Aorta (tissue), 5 donors: ENCODE data around the gene PSME1. TPM values are rescaled to one million over a fixed set of nuclear protein-coding genes. Genes with fewer than 3 reads are reported as not detected.

Source experiments
- ATAC-seq: fragments of 200-7000 bp; cut with Tn5 transposase; one replicate; pipeline ENCODE4 v1.9.1; 2022; ENCODE audit warnings: moderate library complexity; ENCODE audit not compliant: low FRiP score
- DNase-seq, 2 donors: peaks; one replicate each; pipeline ENCODE4 v3.0.0-alpha.2; 2020
- H3K27ac ChIP-seq, 2 donors: one replicate each; pipeline ENCODE4 v1.5.1; 2013; ENCODE audit warnings: low read length in 2 of 2, mild to moderate bottlenecking in 2 of 2, moderate library complexity in 2 of 2, control low read depth in 1 of 2, inconsistent platforms in 1 of 2, low read depth in 1 of 2
- H3K27me3 ChIP-seq, 2 donors: one replicate each; pipeline ENCODE4 v1.6.1; 2013; ENCODE audit warnings: control low read depth in 1 of 2, low read length in 1 of 2, mild to moderate bottlenecking in 1 of 2, moderate library complexity in 1 of 2; ENCODE audit not compliant: insufficient read depth in 2 of 2, control insufficient read depth in 1 of 2
- H3K36me3 ChIP-seq, 2 donors: one replicate each; pipeline ENCODE4 v1.6.1; 2013; ENCODE audit warnings: control low read depth in 1 of 2, low read length in 1 of 2, mild to moderate bottlenecking in 1 of 2; ENCODE audit not compliant: insufficient read depth in 2 of 2, control insufficient read depth in 1 of 2
- H3K4me1 ChIP-seq, 2 donors: one replicate each; pipeline ENCODE4 v1.6.1; 2013; ENCODE audit warnings: low read length in 2 of 2, control low read depth in 1 of 2, mild to moderate bottlenecking in 1 of 2, moderate library complexity in 1 of 2; ENCODE audit not compliant: insufficient read depth in 2 of 2, control insufficient read depth in 1 of 2
- H3K4me3 ChIP-seq, 2 donors: one replicate each; pipeline ENCODE4 v1.5.1; 2013; ENCODE audit warnings: low read length in 2 of 2, control low read depth in 1 of 2, mild to moderate bottlenecking in 1 of 2
- H3K9me3 ChIP-seq: one replicate; pipeline ENCODE4 v1.6.1; 2013; ENCODE audit warnings: mild to moderate bottlenecking, low read length; ENCODE audit not compliant: control insufficient read depth
- WGBS, 2 donors: extraction: QIAGEN DNeasy Blood & Tissue Kit; methylation state at CpG; one replicate each; pipeline ENCODE4 v1.1.7; 2013; 5-methylcytosine and 5-hydroxymethylcytosine counted together
- intact Hi-C, 2 donors: fragments of 100-400 bp; cut with DNase I; formaldehyde crosslinking; loops; one replicate each; pipeline versions ENCODE4 v1.14.2 to v1.15.0; 2022
- polyA plus RNA-seq, 2 donors: library from polyadenylated mRNA; stranded (reverse); fragments of 200-250 nt; gene quantifications; one replicate each; pipeline ENCODE4 v1.2.3, GENCODE V29; 2013
- total RNA-seq, 2 donors: library from RNA; stranded (reverse); fragmentation: NEBNext Ultra II Directional; extraction: Animal tissue kit (Norgen Biotek cat#: 25700); gene quantifications; one replicate each; pipeline ENCODE4 v1.2.1, GENCODE V29; 2021
- donor health status: healthy with polysubstance abuse.
- donor health status: Bipolar disorder and iron deficiency.
- donor health status: DM: no; HTN: no; CAD: no.
- donor health status: DM: no; HTN: no; CAD: no.
- donor health status: DM: yes; HTN: yes; CAD: no.

Gene PSME1
- total and polyA plus RNA-seq, 4 donors, result 112 to 210 (median 166) TPM

DNA sequence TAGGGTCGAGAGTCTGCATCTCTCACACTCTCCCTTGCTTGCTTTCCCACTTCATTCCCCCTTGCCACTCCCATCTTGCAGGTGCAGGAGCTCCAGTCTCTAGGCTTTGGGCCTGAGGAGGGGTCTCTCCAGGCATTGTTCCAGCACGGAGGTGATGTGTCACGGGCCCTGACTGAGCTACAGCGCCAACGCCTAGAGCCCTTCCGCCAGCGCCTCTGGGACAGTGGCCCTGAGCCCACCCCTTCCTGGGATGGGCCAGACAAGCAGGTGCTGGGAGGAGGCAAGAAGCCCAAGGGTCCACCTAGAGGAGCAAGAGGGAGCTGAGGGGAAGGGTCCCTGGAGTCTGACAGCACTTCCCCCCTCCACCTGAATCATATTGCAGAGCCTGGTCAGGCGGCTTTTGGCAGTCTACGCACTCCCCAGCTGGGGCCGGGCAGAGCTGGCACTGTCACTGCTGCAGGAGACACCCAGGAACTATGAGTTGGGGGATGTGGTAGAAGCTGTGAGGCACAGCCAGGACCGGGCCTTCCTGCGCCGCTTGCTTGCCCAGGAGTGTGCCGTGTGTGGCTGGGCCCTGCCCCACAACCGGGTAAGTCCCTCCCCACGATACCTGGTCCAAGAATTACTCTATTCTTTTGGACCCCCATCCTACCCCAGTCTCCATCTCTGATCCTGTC is 15.5 kb downstream of the PSME1 start:
- H3K36me3 ChIP-seq, result peaks cover 5 to 11% of the 10 kb centered on the region in 2 donors
- WGBS, 2 donors, result 92 to 94% methylated on average over 16 of the region's 16 CpGs
- intact Hi-C loops, result no loop called here

DNA sequence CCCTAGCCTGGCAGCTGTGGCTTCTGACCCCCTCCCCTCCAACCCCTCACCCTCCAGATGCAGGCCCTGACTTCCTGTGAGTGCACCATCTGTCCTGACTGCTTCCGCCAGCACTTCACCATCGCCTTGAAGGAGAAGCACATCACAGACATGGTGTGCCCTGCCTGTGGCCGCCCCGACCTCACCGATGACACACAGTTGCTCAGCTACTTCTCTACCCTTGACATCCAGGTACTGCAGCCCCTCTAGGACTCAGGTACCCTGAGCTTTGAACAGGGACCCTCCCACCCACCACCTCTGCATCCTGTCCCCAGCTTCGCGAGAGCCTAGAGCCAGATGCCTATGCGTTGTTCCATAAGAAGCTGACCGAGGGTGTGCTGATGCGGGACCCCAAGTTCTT is 19.1 kb downstream of the PSME1 start:
- no peaks in the 10 kb centered on the region for H3K27me3 ChIP-seq
- H3K4me1 ChIP-seq, result no peaks in the 10 kb centered on the region
- no peak overlapping the region for H3K4me3 ChIP-seq
- H3K27ac ChIP-seq, result no peak overlapping the region
- ATAC-seq, result no peak
- no peaks in the 10 kb centered on the region for H3K9me3 ChIP-seq
- peaks cover 5 to 16% of the 10 kb centered on the region in 2 donors for H3K36me3 ChIP-seq
- DNase-seq, result no peak
- WGBS, 2 donors, result 92 to 94% methylated on average over 10 of the region's 10 CpGs
- intact Hi-C loops, result no loop called here

More for the DNA sequence above, 15.5 kb downstream of the PSME1 start:
- peak in 1 of 2 donors; percentile 68 for DNase-seq
- ATAC-seq, result no peak
- Histone ChIP-seq H3K4me3 (no peak overlapping the region), H3K4me1 (no peaks in the 10 kb centered on the region), H3K27ac (no peak overlapping the region), H3K9me3 (no peaks in the 10 kb centered on the region), H3K27me3 (no peaks in the 10 kb centered on the region)

DNA sequence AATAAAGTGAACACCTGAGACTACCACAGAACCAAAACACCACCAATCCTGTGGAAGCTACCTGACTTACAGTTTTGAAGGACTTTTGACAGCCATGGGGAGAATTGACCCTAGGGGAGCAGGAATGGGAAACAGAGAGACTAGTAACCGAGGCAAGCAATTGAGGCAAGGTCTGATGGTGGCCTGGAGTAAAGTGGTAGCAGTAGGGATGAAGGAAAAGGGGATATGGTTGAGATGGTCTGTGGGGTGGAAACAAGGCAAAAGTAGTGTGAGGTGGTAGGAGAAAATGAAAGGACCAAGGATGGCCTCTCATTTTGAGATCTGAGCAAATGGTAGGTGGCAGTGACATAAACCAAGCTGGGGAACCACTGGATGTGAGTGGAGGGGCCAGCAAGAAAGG is 20.8 kb downstream of the PSME1 start:
- H3K27me3 ChIP-seq, result no peaks in the 10 kb centered on the region
- peaks cover 5 to 14% of the 10 kb centered on the region in 2 donors for H3K36me3 ChIP-seq
- no peak overlapping the region for H3K4me3 ChIP-seq
- 89 to 91% methylated on average over 1 of the region's 1 CpG for WGBS, 2 donors
- no peaks in the 10 kb centered on the region for H3K9me3 ChIP-seq
- ATAC-seq (no peak), DNase-seq (no peak)
- no peaks in the 10 kb centered on the region for H3K4me1 ChIP-seq
- intact Hi-C loops, result no loop called here
- H3K27ac ChIP-seq, result no peak overlapping the region

DNA sequence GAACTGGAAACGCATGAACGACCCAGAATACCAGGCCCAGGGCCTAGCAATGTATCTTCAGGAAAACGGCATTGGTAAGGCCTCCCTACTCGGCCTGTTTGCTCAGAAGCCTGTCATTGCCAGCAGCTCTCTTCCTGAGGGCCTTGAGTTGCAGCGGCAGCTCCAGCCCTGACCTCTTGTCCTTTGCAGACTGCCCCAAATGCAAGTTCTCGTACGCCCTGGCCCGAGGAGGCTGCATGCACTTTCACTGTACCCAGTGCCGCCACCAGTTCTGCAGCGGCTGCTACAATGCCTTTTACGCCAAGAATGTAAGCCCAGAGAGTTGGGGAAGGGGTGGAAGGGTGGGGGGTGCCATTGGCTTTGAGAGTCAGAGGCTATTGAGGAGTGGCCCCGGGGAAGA is 21.3 kb downstream of the PSME1 start:
- ATAC-seq (no peak), DNase-seq (no peak)
- Histone ChIP-seq H3K36me3 (peaks cover 5 to 14% of the 10 kb centered on the region in 2 donors), H3K4me3 (no peak overlapping the region), H3K27ac (no peak overlapping the region), H3K9me3 (no peaks in the 10 kb centered on the region), H3K27me3 (no peaks in the 10 kb centered on the region), H3K4me1 (no peaks in the 10 kb centered on the region)
- WGBS, 2 donors, result 91 to 92% methylated on average over 12 of the region's 12 CpGs
- intact Hi-C loops, result no loop called here

DNA sequence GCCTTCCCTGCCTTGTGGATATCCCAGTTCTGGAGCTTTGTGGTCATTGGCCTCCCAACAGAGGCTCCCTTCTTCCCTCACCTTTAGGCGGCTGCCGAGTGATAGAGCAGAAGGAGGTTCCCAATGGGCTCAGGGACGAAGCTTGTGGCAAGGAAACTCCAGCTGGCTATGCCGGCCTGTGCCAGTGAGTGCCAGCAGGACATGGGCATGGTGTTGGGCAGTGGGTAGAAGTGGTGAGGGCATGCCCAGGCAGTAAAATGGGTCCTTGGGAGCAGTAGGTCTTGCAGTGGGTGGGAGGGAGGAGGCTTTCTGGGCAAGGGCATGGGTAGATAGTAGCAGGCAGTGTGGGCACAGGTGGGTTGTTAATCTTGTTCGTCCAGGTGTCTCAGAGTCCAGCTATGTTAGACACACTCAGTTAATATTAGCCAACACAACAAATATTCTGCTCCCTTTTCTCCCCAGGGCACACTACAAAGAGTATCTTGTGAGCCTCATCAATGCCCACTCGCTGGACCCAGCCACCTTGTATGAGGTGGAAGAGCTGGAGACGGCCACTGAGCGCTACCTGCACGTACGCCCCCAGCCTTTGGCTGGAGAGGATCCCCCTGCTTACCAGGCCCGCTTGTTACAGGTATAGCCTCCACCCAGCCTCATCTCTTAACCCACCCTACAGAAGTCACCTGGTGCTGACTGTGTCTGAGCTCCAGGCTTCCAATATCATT is 23.9 kb downstream of the PSME1 start:
- Histone ChIP-seq H3K4me3 (no peak overlapping the region), H3K36me3 (peaks cover 8 to 14% of the 10 kb centered on the region in 2 donors), H3K27me3 (no peaks in the 10 kb centered on the region), H3K27ac (no peak overlapping the region), H3K4me1 (no peaks in the 10 kb centered on the region), H3K9me3 (no peaks in the 10 kb centered on the region)
- WGBS, 2 donors, result 84 to 87% methylated on average over 11 of the region's 11 CpGs
- ATAC-seq (no peak), DNase-seq (no peak)
- intact Hi-C loops, result loop anchor here in 1 of 2 donors (2.0 to 10.0 kb wide), 2 partner anchors 29 to 45 kb away; partner anchors contain the start of genes DCAF11, IPO4 and NRL

DNA sequence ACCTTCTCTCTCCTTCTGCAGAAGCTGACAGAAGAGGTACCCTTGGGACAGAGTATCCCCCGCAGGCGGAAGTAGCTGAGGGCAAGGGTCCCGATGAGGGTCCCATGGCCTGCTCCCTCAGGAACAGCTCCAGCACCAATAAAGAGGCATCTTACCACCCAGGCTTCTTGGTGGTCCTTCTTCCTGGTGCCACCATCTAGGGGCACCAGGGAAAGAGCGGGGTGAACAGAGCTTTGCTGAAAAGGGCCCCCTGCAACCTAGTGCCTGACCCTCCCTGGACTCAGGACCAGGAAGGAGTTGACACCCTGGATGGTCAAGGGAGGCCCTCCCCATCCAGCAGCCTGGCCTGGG is 24.5 kb downstream of the PSME1 start:
- 85 to 90% methylated on average over 4 of the region's 4 CpGs for WGBS, 2 donors
- Histone ChIP-seq H3K36me3 (peaks cover 10 to 13% of the 10 kb centered on the region in 2 donors), H3K4me3 (no peak overlapping the region), H3K4me1 (no peaks in the 10 kb centered on the region), H3K9me3 (no peaks in the 10 kb centered on the region), H3K27ac (peak overlapping the region in 1 of 2 donors; percentile 10), H3K27me3 (no peaks in the 10 kb centered on the region)
- intact Hi-C loops, result loop anchor here in 1 of 2 donors (2.0 to 10.0 kb wide), 2 partner anchors 28 to 46 kb away; partner anchors contain the start of genes DCAF11, IPO4 and NRL
- DNase-seq (no peak), ATAC-seq (peak; percentile 13)

DNA sequence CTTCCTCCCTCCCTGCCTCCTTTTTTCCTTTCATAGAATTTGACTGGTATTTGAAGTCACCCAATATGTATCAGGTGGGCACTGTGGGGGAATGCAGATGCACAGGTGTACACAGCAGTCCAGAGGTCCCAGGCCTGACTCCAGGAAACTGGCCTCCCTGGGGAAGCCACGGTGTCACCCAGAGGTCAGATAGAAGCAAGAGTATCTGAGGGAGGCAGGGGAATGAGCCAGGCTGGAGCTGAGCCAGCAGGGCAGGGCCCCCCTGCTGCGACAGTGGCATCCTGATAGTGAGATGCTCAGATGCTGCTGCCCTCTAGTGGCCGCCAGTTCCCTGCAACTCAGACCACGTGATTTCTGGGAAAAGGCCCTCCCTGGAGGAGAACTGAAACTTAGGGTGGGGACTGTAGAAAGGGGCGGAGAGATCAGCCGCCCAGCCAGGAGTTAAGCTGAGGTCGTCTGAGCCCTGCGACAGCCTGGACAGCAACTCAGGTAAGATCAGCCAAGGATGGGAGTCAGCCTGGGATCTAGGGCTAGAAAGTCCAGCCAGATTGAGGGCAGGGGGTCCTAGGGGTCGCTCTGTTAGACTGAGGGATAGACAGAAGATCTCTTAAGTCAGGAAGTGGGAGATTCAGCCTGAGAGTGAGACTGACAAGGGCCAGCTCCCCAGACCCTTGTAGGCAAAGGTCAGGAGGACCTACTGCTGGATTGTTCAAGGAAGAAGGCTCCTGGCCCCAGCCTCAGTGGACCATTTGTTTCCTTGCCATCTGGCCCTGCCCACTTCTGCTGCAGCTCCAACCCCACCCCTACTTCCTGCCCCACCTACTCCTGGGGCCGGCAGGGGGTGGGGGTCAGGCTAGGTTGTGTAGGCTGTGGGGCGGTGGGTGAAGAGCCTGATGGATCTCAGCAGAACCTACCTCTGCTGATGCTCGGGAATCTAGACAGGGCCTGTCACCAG is 25.1 kb downstream of the PSME1 start, which contains the start of gene IRF9:
TSS of gene IRF9 (plus strand) at position 416 of the 955 bp plus-strand sequence. CDS start 880 bp downstream, outside the sequence.
- Histone ChIP-seq H3K4me1 (no peaks in the 10 kb centered on the region), H3K4me3 (peak within 1 kb of the TSS; percentile 56 to 67), H3K27ac (peak within 1 kb of the TSS in 1 of 2 donors; percentile 73), H3K9me3 (no peaks in the 10 kb centered on the region), H3K36me3 (peaks cover 12 to 13% of the 10 kb centered on the region in 2 donors), H3K27me3 (no peaks in the 10 kb centered on the region)
- DNase-seq (peak; percentile 96 to 98), ATAC-seq (peak; percentile 96)
- WGBS, 2 donors, result 0% methylated on average over 12 of the region's 12 CpGs
- intact Hi-C loops, result loop anchor here in 1 of 2 donors (2.0 to 10.0 kb wide), 2 partner anchors 28 to 46 kb away; partner anchors contain the start of genes DCAF11, IPO4 and NRL

DNA sequence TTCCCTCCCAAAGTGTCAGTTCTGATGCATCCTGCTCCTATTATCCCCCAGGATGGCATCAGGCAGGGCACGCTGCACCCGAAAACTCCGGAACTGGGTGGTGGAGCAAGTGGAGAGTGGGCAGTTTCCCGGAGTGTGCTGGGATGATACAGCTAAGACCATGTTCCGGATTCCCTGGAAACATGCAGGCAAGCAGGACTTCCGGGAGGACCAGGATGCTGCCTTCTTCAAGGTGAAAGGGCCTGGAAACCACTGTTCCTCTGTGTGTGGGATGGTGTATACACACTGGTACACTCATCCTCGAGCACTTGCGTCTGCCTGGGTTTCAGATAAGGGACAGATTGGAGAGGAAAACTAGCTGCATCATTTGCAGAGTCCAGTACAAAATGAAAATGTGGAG is 26.1 kb downstream of the PSME1 start:
- 30 to 38% methylated on average over 8 of the region's 8 CpGs for WGBS, 2 donors
- no peak for ATAC-seq
- intact Hi-C loops, result loop anchor here in 1 of 2 donors (10.0 kb wide), 1 partner anchor 47 kb away; the partner anchor contains the start of genes DCAF11 and NRL
- Histone ChIP-seq H3K4me3 (peak overlapping the region; percentile 56 to 67), H3K27me3 (no peaks in the 10 kb centered on the region), H3K36me3 (peaks cover 12 to 15% of the 10 kb centered on the region in 2 donors), H3K27ac (peak overlapping the region in 1 of 2 donors; percentile 26), H3K9me3 (no peaks in the 10 kb centered on the region), H3K4me1 (no peaks in the 10 kb centered on the region)
- DNase-seq, result no peak
